Gastrocnemius medialis (tissue), 4 donors: Measurements from ENCODE around the gene CTBP1.

ENCODE experiments used
- CTCF ChIP-seq, 5 experiments: fragments of 450-650 bp in 3 of 5; fragments of 200-600 bp in 2 of 5; sonication (generic) in 2 of 5; IDR thresholded peaks in 4 of 5; conservative IDR thresholded peaks in 1 of 5; 1 replicate in 4 of 5; 2 replicates in 1 of 5; pipeline ENCODE4 v1.5.1; 2016 to 2019; ENCODE audit warnings: antibody characterized with exemption in 5 of 5, mild to moderate bottlenecking in 3 of 5, moderate library complexity in 3 of 5
- POLR2A ChIP-seq, 2 donors: fragments of 450-650 bp; IDR thresholded peaks; one replicate each; pipeline ENCODE4 v1.6.1; 2017; ENCODE audit warnings: antibody characterized with exemption in 2 of 2, mild to moderate bottlenecking in 2 of 2, moderate library complexity in 2 of 2

- TF ChIP-seq CTCF (IDR thresholded peaks at IDR 0.05 in 4 of 5, conservative IDR thresholded peaks at IDR 0.05 in 1 of 5) (no peak), POLR2A (IDR thresholded peaks at IDR 0.05) (no peak)
Observed at GRCh38 chr4:1204286-1204827, 44.6 kb downstream of the CTBP1 start.
